B cell (primary cell): ENCODE measurements around the gene SH3RF3.

Source experiments
- CTCF ChIP-seq: fragments of 200-600 bp; IDR thresholded peaks from one replicate; pipeline ENCODE4 v1.8.0; 2022; ENCODE audit warnings: antibody characterized with exemption, mild to moderate bottlenecking
- EZH2 ChIP-seq: IDR thresholded peaks from 2 replicates; pipeline ENCODE4 v1.6.1; 2012; ENCODE audit warnings: borderline replicate concordance, low read depth, mild to moderate bottlenecking, moderate library complexity, low read length; ENCODE audit not compliant: insufficient read depth, poor library complexity, severe bottlenecking

- TF ChIP-seq CTCF (no peak), EZH2 (no peak)
These were observed 175.9 kb downstream of the SH3RF3 start for GRCh38 chr2:109304731-109305470.
